PC-3 (cell line): ENCODE results near the gene C17orf100. TPM values are rescaled to one million over a fixed set of nuclear protein-coding genes. Genes with fewer than 3 reads are reported as not detected.

ENCODE experiments used
- ATAC-seq: fragments of 200-7000 bp; cut with Tn5 transposase; 2 replicates; pipeline ENCODE4 v1.9.1; 2020; ENCODE audit warnings: mild to moderate bottlenecking, moderate library complexity
- BruUV-seq: library from RNA; stranded (reverse); fragments of 400-500 nt; replicated peaks from 2 replicates; lab custom pipeline; 2021; lab: Mats Ljungman, UMichigan
- CTCF ChIA-PET: fragments of 300-600 bp; sonication (Branson Sonifier 250); formaldehyde crosslinking; loops from one replicate; lab custom pipeline; 2022; ENCODE audit warnings: antibody characterized with exemption; lab: Charles Lee
- POLR2A ChIA-PET: fragments of 300-600 bp; sonication (Branson Sonifier 250); formaldehyde crosslinking; loops from one replicate; lab custom pipeline; 2022; ENCODE audit warnings: antibody characterized with exemption; ENCODE audit not compliant: unreplicated experiment; lab: Charles Lee
- DNase-seq: peaks from one replicate; pipeline ENCODE4 v3.0.0-alpha.2; 2015
- H2AFZ ChIP-seq: fragments of 300-600 bp; sonication (generic); 2 replicates; pipeline ENCODE4 v1.6.0; 2016; ENCODE audit warnings: antibody characterized with exemption, low read length
- H3F3A ChIP-seq: fragments of 300-600 bp; sonication (generic); one replicate; pipeline ENCODE4 v1.6.0; 2017; ENCODE audit warnings: antibody characterized with exemption, low read length, control low read depth, mild to moderate bottlenecking; ENCODE audit not compliant: unreplicated experiment
- H3K27ac ChIP-seq: fragments of 300-600 bp; sonication (generic); 2 replicates; pipeline ENCODE4 v1.5.1; 2016; ENCODE audit warnings: mild to moderate bottlenecking, low read length
- H3K27me3 ChIP-seq: fragments of 300-600 bp; sonication (generic); 2 replicates; pipeline ENCODE4 v1.6.1; 2016; ENCODE audit warnings: low read length, mixed read lengths
- H3K36me3 ChIP-seq: fragments of 300-600 bp; sonication (generic); 2 replicates; pipeline ENCODE4 v1.6.1; 2016; ENCODE audit warnings: low read depth, mixed run types, low read length, mixed read lengths
- H3K4me1 ChIP-seq: fragments of 300-600 bp; sonication (generic); 2 replicates; pipeline ENCODE4 v1.5.1; 2016; ENCODE audit warnings: low read length; ENCODE audit not compliant: insufficient read depth
- H3K4me2 ChIP-seq: fragments of 300-600 bp; sonication (generic); 2 replicates; pipeline ENCODE4 v1.6.0; 2016; ENCODE audit warnings: low read length
- H3K4me3 ChIP-seq: fragments of 300-600 bp; sonication (generic); 2 replicates; pipeline ENCODE4 v1.5.1; 2016; ENCODE audit warnings: mild to moderate bottlenecking, low read length, mixed read lengths
- H3K79me2 ChIP-seq: fragments of 300-600 bp; sonication (generic); 2 replicates; pipeline ENCODE4 v1.6.1; 2017; ENCODE audit warnings: low read length, mixed read lengths
- H3K9ac ChIP-seq: fragments of 300-600 bp; sonication (generic); 2 replicates; pipeline ENCODE4 v1.6.0; 2016; ENCODE audit warnings: mild to moderate bottlenecking, low read length
- H3K9me2 ChIP-seq: fragments of 300-600 bp; sonication (generic); replicated peaks from 2 replicates; pipeline ENCODE4 v1.6.1; 2016; ENCODE audit warnings: mixed run types, low read length, mixed read lengths
- H3K9me3 ChIP-seq: fragments of 300-600 bp; sonication (generic); 2 replicates; pipeline ENCODE4 v1.6.1; 2016; ENCODE audit warnings: low read length, mixed read lengths
- H4K20me1 ChIP-seq: fragments of 300-600 bp; sonication (generic); 2 replicates; pipeline ENCODE4 v1.6.1; 2016; ENCODE audit warnings: low read length, mixed read lengths
- EZH2 ChIP-seq: fragments of 300-600 bp; sonication (generic); IDR thresholded peaks from one replicate; pipeline ENCODE4 v1.6.1; 2017; ENCODE audit warnings: antibody characterized with exemption, mild to moderate bottlenecking, low read length; ENCODE audit not compliant: unreplicated experiment
- EZH2phosphoT487 ChIP-seq: fragments of 300-600 bp; sonication (generic); IDR thresholded peaks from 2 replicates; pipeline ENCODE4 v1.6.1; 2018; ENCODE audit warnings: mild to moderate bottlenecking, antibody characterized with exemption, low read length, borderline replicate concordance
- intact Hi-C: fragments of 100-400 bp; cut with micrococcal nuclease; formaldehyde crosslinking; loops from 2 replicates; pipeline ENCODE4 v1.9.0; 2023
- total RNA-seq: library from RNA; depleted of rRNA; stranded (reverse); fragments of >200 nt; gene quantifications from 2 replicates; pipeline ENCODE4 v1.2.3, GENCODE V29; 2014
- TF ChIP-seq, protein P1 (sequence below): fragments of 300-600 bp; sonication (generic); conservative IDR thresholded peaks from 2 replicates; pipeline ENCODE4 v1.5.1; 2017; ENCODE audit warnings: antibody characterized with exemption, low read depth, mild to moderate bottlenecking, low read length

C17orf100 gene
- total RNA-seq, 1 experiment from 2014 or later = 0.15 TPM

GRCh38 chr17:6639586-6640535 is 11.7 kb upstream of the C17orf100 start:
- ATAC-seq = peak; percentile 29
- Histone ChIP-seq H3K9me3 (no peaks in the 10 kb centered on the region), H3K4me2 (peak overlapping the region; percentile 96), H3K9ac (peak overlapping the region; percentile 87), H3F3A (peaks cover 23% of the 10 kb centered on the region), H3K27me3 (no peaks in the 10 kb centered on the region), H4K20me1 (peaks cover 26% of the 10 kb centered on the region), H3K79me2 (peaks cover 53% of the 10 kb centered on the region), H3K36me3 (peaks cover 7% of the 10 kb centered on the region; the same call in 1 of the 2 replicates), H2AFZ (peak overlapping the region; percentile 97), H3K27ac (peak overlapping the region; percentile 82), H3K4me1 (peaks cover 37% of the 10 kb centered on the region), H3K9me2 (no peaks in the 10 kb centered on the region), H3K4me3 (peak overlapping the region; percentile 80)
- ChIA-PET POLR2A (interaction anchor here (0.7 kb wide), 2 partner anchors 275 to 1159 kb away, joined by 3 to 4 read pairs; no protein-coding TSS in a partner anchor), CTCF (interaction anchor here (1.6 kb wide), 1 partner anchor 9 kb away, joined by 7 read pairs; no protein-coding TSS in a partner anchor)
- DNase-seq = peak; percentile 39
- intact Hi-C loops = no loop called here
- TF ChIP-seq, protein P1, sequence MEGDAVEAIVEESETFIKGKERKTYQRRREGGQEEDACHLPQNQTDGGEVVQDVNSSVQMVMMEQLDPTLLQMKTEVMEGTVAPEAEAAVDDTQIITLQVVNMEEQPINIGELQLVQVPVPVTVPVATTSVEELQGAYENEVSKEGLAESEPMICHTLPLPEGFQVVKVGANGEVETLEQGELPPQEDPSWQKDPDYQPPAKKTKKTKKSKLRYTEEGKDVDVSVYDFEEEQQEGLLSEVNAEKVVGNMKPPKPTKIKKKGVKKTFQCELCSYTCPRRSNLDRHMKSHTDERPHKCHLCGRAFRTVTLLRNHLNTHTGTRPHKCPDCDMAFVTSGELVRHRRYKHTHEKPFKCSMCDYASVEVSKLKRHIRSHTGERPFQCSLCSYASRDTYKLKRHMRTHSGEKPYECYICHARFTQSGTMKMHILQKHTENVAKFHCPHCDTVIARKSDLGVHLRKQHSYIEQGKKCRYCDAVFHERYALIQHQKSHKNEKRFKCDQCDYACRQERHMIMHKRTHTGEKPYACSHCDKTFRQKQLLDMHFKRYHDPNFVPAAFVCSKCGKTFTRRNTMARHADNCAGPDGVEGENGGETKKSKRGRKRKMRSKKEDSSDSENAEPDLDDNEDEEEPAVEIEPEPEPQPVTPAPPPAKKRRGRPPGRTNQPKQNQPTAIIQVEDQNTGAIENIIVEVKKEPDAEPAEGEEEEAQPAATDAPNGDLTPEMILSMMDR = no peak
- no peak for TF ChIP-seq EZH2phosphoT487
- no peak for TF ChIP-seq EZH2
- no TSS peak for BruUV-seq

GRCh38 chr17:6640536-6641246 is 10.9 kb upstream of the C17orf100 start, which contains the start of the genes KIAA0753 and TXNDC17:
KIAA0753 (minus strand) TSS chr17:6640711; CDS start chr17:6635103, 5,608 bp downstream.
TXNDC17 (plus strand) TSS chr17:6641060; CDS start chr17:6641083, 23 bp downstream.
- ATAC-seq = peak; percentile 76
- intact Hi-C loops = no loop called here
- BruUV-seq = no TSS peak
- peak within 1 kb of the TSS; percentile 80 for H3K4me3 ChIP-seq
- H3K9ac ChIP-seq = peak within 1 kb of the TSS; percentile 87
- H3K9me2 ChIP-seq = no peaks in the 10 kb centered on the region
- peaks cover 24% of the 10 kb centered on the region for H3F3A ChIP-seq
- H3K4me2 ChIP-seq = peak within 1 kb of the TSS; percentile 96
- DNase-seq = peak; percentile 85
- peaks cover 61% of the 10 kb centered on the region for H3K79me2 ChIP-seq
- peaks cover 42% of the 10 kb centered on the region for H3K4me1 ChIP-seq
- CTCF ChIA-PET = interaction anchor here (1.6 kb wide), 1 partner anchor 8 kb away, joined by 7 read pairs; no protein-coding TSS in a partner anchor
- no peaks in the 10 kb centered on the region for H3K9me3 ChIP-seq
- peak within 1 kb of the TSS; percentile 97 for H2AFZ ChIP-seq
- peak within 1 kb of the TSS; percentile 82 for H3K27ac ChIP-seq
- POLR2A ChIA-PET = interaction anchor here (0.7 kb wide), 2 partner anchors 275 to 1160 kb away, joined by 3 to 4 read pairs; no protein-coding TSS in a partner anchor
- TF ChIP-seq EZH2phosphoT487 = no peak
- TF ChIP-seq, protein P1 = no peak
- no peak for TF ChIP-seq EZH2
- peaks cover 26% of the 10 kb centered on the region for H4K20me1 ChIP-seq
- H3K27me3 ChIP-seq = no peaks in the 10 kb centered on the region
- peaks cover 13% of the 10 kb centered on the region; the same call in 1 of the 2 replicates for H3K36me3 ChIP-seq
